NCI-H345 treated with DMSO at 0.1 percent for 48 hours (cell line): ENCODE results near the gene PATZ1.
"Not testable (repeated sequence)": the region's sequence is repeated elsewhere in the genome, so short reads cannot be mapped to it uniquely, and the experiment has no call there.

Experiments used
- DNase-seq: peaks from one replicate; lab custom pipeline; 2025; ENCODE audit not compliant: unreplicated experiment; lab: John Stamatoyannopoulos, UW

Gene PATZ1

DNA sequence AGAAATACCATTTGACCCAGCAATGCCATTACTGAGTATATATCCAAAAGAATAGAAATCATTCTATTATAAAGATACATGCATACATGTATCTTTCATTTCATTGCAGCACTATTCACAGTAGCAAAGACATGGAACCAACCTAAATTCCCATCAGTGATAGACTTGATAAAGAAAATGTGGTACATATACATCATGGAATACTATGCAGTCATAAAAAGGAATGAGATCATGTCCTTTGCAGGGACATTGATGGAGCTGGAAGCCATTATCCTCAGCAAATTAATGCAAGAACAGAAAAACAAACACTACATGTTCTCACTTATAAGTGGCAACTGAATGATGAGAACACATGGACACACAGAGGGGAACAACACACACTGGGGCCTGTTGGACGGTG, 31.9 kb downstream of the PATZ1 start:
- DNase-seq = not testable (repeated sequence)

GRCh38 chr22:31313366-31314147, 32.6 kb downstream of the PATZ1 start:
- peak; percentile 37 for DNase-seq

- DNase-seq = no peak
Observed at GRCh38 chr22:31308181-31308580, 38.0 kb downstream of the PATZ1 start.

- no peak for DNase-seq
Observed at GRCh38 chr22:31305194-31305593, 41.0 kb downstream of the PATZ1 start.

- DNase-seq = no peak
Observed at GRCh38 chr22:31302537-31302936, 43.6 kb downstream of the PATZ1 start.

GRCh38 chr22:31302006-31302405, 44.1 kb downstream of the PATZ1 start:
- no peak for DNase-seq

- DNase-seq = no peak
Observed at GRCh38 chr22:31300896-31301295, 45.2 kb downstream of the PATZ1 start.

GRCh38 chr22:31295831-31296657, 50.1 kb downstream of the PATZ1 start:
- no peak for DNase-seq

GRCh38 chr22:31295360-31295759, 50.8 kb downstream of the PATZ1 start:
- no peak for DNase-seq

DNA sequence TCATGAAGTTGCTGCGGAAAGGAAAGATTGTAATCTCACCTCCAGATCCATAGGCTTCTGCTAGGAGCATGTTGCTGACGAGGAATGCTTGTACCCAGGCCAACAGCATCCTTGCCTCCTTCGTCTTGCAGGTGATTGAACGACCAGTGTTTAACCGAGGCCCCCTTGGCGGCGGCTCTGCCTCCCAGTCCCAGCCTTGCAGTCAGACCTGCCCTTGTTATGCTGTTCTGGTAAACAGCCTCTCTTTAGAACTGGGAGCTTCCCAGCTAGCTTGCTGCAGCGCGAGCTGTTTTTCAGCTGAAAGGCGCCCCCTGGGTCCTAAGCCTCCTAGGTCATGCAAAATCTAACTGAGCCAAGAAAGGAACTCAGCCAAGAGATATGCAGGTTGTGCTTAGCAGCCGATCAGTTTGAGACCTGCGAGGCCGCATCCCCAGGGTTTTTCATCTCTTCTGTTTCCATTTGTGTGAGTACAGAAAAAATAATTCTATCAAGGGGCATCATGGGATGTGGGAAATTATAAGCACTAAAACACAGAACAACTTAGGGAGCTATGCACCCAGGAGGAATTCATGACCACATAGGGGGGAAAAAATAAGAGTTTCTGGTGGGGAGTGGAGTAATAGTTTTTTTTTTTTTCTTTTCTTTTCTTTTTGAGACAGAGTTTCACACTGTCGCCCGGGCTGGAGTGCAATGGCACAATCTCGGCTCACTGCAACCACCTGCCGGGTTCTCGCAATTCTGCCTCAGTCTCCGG, 53.7 kb downstream of the PATZ1 start, which contains the start of gene PIK3IP1:
PIK3IP1 (minus strand) TSS at position 253 of the 754 bp plus-strand sequence; CDS start at position 109, 144 bp downstream.
- peak; percentile 63 for DNase-seq

DNA sequence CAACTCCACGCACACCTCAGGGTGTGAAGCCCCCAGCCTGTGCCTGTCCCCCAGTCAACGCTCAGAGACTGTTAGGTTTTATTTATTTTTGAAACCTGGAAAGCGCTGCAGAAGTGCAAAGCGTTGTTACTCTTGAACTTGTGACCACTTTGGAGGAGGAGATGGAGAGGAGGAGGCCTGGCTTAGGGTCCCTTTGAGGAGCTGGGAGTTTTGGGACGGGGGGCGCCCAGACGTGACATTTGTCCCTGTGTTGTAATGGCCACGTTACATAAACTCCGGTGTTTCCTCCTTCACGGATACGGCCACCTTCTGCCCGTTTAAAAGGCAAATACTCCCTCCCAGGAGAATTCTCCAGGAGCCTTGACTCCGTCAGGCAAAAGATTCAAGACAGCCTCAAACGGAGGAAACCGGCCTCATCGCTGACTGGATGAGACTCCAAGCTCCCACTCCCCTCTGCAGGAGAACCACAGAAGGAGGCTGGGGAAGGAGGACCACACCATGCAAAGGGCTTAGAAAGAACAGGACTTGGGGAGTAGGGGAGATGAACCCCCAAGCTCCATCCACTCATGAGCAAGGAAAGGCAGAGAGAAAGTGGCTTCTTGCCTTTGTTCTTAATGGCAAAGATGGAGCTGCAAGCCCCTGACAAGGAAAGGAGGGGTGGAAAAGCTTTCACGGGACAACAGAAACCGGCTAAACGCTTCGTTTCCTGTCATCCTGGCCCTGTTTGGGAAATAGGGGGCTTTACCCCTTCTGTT, 54.5 kb downstream of the PATZ1 start:
- DNase-seq = no peak

GRCh38 chr22:31290494-31291471, 55.4 kb downstream of the PATZ1 start:
- DNase-seq = peak; percentile 66

DNA sequence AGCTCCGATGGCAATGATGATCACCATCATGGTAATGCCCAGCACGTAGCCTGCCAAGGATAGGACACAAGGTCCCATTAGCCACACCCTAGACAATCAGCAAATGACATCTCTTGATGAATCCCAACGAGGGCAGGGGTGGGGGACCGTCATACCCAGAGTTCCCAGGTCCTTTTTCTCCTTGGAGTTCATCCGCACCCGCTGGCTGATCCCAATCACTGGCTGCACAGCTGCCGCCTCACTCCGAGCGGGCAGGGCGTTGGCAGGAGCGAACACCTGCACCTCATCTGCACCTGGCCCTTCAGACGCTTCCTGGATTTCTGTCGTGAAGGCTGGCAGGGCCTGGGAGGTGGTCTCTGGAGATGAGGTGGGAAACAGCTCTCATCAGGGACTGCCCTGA, 56.8 kb downstream of the PATZ1 start:
- DNase-seq = peak; percentile 8

DNA sequence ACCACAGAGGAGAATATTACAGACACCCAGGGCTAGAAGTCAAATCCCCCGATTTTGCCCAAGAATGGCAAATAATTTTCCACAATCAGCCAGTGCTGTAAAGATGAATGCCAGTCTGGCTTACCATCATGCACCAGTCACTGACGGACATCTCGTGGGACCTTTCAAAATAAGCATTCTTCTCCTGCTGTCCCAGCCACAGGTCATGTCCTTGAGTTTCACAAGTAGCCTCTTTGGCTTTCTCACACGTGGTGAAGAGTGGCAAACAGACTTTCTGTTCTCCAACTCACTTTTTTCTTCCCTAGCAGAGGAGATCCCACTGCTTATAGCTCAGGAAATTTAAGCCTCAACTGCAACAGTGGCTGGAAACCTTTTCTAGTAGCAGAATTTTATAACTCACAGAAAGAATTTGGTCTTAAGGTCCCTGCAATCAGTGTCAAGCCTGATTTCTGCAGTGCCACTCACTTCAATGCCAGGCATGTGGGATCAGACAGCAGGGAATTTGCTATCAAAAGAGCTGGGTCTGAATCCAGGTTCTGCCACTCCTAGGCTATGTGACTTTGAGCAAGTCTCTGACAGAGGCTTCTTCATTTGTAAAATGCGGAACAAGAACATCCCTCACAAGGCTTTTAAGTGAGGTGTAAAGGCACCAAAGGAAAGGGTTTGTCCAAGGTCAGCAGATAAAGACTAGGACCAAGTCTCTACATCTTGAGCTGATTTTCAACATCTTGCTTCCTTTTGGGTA, 57.5 kb downstream of the PATZ1 start:
- DNase-seq = no peak

- no peak for DNase-seq
Observed at GRCh38 chr22:31287818-31288495, 58.2 kb downstream of the PATZ1 start.

DNA sequence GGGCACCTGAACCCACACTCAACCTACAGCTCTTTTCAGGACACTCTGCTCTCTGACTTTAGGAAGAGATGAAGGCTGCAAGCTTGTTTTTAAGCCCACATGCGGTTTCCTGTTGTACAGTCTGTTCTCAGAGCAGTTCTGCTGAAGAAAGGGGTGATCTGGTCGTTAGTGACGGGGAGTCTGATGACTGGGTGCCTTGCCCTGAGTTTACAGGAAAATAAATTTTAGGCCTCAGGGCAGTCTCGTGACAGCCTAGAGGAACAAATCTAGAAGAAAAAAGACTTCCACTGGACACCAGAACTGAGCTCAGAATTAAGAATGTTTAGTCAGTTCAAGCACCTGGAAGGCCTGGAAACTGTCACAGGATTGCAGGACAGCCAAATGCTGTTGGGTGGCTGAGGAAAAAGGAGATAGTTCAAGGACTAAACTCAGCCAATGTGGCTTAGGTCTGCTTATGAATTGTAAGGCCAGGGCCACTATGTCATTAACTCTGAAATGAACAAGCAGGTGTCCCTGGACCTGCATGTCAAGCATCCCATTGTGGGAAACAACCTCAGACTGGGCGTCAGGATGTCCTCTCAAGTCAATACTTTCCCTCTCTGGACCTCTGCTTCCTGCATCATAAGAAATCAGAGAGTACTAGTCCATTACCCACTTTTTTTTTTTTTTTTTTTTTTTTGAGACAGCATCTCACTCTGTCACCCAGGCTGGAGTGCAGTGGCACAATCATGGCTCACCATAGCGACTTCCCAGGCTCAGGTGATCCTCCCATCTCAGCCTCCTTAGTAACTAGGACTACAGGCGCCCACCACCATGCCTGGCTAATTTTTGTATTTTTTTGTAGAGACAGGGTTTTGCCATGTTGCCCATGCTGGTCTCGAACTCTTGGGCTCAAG, 59.5 kb downstream of the PATZ1 start:
- no peak for DNase-seq
